ENCODE measurements around the gene BCORL1.

Gene BCORL1

GRCh38 chrX:130066975-130067615 is 84.7 kb downstream of the BCORL1 start:
- DNase-seq = no peak

DNA sequence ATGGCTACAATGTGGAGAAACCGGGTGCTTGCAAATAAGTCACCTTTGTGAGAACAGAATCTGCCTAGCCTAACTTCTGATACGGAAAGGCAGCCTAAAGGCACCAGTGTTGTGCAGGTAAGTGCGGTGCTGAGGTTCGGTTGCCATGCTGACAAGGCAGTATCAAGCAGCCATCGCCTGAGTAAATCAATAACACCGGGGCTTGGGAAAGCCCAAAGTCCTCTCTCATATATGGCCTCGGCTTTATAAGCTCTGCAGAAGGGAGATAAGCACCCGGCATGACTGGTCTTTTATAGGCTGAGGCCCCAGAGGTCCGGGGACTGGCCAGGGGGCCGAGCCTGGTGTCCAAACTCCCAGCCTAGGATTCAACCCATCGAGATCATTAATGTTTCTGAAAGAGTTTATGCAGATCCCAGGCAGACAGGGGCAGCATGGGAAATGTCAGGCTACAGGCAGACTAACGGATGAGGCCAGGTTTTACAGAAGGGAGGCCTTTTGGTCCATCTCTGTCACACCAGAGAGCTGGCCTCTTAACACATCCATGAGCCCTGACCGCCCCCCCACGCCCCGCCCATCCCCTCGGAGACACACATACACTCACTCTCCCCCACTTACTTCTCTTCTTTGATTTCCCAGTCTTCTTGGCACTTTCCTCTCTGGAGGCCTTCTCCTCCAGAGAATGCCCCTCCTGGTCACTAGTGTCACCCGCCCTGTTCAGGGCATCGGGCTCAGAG is 89.3 kb downstream of the BCORL1 start:
- no peak for DNase-seq

GRCh38 chrX:130072345-130072740 is 89.9 kb downstream of the BCORL1 start:
- DNase-seq = no peak

GRCh38 chrX:130075777-130076176 is 93.3 kb downstream of the BCORL1 start:
- no peak for DNase-seq

DNA sequence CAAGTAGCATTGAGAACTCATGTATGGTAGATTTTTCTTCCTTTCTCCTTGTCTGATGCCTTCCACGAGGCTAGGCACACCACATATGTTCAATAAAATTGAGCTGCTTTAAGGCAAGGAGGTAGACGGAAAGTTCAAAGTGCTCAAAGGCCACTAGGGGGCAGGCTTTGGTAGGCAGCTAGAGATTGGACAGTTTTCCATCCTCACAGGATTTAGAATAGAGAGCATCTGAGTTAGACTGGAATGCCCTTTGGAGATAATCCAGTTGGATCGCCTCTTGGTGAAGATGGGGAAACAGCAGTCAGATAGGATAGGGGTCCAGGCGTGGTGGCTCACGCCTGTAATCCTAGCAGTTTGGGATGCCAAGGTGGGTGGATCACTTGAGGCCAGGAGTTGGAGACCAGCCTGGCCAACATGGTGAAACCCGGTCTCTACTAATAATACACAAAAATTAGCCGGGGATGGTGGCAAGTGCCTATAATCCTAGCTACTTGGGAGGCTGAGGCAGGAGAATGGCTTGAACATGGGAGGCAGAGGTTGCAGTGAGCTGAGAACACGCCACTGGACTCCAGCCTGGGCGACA is 97.5 kb downstream of the BCORL1 start:
- no peak for DNase-seq

DNA sequence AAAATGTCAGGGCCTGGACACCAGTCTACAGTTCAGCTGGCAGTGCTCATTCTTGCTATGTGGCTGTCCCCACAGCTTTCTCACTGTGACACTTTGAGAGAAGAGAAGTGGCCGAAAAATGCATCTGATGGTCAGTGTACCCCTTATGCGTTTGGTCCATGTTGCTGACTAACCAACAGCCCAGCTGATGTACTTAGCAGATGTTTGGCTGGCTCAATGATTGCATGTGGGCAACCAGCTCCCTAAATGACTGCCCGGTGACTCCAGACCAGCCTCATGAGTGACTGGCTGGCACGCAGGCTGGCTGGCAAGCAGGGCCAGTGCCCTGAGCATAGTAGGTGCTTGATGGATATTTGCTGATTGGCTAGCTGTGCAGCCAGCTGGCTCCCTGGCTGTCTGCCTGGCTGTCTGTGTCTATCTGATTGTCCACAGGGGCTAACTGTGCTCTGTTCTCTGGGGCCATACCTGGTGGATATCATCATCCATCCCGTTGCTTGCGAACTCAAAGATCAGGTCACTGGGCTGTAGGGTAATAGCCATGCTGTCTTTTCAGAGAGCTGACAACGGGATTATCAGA is 98.4 kb downstream of the BCORL1 start:
- no peak for DNase-seq

DNA sequence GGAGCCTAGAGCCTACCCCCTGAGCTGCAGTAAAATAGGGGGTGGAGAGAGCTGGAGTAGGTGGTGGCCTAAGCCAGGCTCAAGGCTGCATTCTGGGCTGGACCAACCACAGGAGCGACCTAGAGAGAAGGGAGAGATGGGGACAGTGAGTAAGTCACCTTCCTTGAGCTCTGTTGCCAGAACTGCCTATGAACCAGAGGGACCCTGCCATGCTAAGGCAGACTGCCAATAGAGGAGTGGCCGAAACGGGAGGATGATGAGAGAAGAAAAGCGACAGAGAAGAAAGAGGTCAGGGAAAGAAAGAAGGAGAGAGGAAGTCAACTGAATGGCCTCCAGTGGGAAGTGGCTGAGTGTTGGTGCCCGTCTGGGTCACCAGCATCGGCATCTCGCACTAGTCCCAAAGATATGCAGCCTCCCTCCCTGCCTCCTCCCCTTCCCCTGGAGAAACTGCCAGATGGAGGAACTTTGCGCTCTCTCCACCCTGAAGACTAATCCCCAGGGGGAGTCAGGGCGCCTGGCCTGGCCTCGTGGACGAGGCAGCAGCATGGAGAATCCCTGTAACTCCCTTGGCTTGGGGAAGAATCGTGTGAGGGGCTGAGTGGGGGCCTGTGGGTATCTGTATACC is 99.1 kb downstream of the BCORL1 start:
- DNase-seq = no peak

GRCh38 chrX:130082244-130083106 is 100.0 kb downstream of the BCORL1 start:
- DNase-seq = no peak

- DNase-seq = no peak
Observed at GRCh38 chrX:130083107-130083490, 100.7 kb downstream of the BCORL1 start.

DNA sequence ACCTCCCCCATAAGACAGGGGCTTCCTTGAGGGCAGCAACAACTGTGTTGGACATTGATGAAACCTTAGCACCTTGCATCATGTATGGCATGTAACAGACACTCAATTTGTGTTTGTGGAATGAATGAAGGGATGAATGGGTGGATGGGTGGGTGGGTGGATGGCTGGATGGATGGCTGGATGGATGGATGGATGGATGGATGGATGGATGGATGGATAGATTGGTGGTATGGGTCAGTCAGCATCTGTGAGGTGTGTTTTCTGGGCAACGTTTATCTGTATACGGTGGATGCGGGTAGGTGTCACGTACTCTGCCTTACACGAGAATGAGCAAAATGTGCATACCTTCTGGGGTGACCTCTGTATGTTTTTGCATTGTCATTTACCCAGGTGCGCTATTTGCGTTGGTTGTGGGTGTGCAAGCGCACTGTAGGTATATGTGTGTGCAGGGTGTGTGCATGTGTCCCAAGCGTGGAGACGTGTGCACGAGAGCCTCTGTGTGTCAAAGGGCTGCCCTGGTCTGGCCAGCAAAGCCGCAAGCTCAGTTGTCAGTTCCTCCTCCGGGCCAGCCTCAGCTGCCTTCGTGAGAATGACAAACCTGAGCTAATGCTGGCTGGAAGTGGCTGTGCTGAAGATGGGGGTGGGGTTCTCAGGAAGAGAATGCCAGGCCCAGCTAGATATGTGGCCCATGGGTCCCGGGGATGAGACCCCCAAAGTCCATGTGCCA is 101.4 kb downstream of the BCORL1 start:
- DNase-seq = no peak

DNA sequence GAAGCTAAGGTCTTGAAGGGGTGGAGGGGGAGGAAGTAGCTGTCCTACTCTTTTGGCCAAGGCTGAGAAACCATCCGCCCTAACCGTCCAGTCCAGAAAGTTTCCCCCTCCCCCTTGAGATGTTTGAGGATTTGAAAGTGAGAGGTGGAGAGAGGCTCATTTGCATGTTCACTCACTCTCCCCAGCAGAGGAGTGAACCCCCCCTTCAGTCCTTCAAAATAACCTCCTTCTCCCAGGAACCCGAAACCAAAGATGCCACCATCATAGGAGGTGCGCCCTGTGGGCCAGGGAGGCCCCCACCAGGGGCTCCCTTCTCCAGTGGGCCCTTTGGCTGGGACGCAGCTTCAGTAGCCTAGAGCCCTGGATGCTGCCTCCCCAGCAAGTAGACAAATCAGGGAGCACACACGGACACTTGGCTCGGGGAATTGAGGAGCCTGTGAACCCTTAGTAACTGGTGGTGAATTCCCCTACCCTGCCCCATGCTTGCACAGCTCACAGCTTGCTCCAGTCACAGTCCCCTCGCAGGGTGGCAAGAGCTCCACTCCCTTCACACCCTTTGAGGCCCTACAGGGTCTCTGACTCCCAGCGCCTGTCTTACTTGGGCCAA is 102.3 kb downstream of the BCORL1 start:
- no peak for DNase-seq

DNA sequence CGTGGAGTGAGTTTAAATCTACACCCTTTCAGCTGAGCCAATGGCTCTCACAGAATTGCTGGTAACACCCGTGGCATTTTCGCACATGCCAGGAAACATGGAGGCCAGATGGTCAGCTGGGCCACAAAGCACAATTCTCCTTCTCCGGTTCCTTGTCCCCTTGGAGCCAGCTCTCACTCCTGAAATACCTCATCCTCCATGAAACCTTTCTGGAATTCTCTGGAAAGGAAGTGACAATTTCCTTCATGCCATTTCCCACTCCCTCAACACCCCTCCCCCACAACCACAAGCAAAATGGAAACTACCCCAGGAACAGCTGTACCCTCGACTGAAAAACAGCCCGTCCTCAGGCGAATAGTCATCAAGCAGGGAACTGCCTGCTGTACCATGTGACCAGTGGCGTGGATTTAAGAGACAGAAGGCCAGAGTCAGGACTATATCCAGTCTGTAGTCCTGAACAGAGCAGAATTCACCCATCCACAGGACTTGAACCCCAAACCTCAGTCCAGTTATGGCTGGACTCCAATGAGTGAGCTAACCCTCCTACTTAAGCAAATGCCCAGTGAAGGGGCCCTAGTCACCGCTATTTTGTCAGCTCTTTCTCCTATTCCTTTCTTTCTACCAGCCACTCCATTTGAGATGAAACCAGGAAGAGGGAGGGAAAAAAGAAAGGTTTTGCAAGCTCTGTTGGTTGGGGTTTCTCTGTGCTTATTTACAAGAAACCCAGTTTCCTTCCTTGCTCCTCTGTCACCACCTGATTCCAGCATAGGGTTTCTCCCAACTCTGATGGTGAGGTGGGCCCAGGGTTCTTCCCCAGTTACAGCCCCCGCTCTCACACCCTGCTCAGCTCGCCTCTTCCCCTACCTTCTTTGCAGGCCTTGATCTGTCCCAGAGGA is 103.4 kb downstream of the BCORL1 start:
- DNase-seq = no peak

DNA sequence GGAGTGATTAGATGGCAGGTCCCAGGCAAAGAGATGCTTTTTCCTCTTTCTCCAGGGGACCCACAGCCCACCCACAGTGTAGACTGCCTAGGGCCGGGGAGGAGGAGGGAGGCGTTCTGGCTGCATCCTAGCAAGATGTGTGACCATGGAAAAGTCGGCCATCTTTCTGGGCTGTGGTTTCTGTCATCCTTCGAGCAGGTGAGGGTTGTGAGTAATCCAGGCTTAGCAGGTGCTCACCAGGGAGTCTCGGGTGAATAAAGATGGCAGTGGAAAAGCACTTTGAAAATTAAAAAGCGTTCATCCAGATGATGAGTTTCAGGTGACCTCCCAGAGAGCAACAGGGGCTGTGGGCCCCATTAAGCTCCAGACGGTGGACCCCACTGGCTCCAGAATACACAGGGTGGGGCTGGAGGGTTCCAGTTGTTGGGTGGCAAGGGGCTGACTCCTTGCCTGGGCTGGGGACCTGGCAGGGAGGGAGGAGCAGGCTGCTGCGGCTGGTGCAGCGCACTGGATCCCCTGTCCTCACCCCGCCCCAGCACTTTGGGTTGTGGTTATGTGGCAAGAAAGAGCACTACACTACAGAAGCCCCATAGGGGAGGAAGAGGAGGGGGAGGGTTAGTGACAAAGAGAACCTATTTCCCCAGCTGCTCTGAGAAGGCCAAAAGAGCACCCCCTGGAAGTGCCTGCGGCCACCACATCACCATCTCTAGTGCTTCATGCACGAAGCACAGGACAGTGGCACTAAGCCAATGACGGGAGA is 104.2 kb downstream of the BCORL1 start:
- DNase-seq = no peak

- no peak for DNase-seq
Observed at GRCh38 chrX:130090364-130090763, 107.9 kb downstream of the BCORL1 start.

DNA sequence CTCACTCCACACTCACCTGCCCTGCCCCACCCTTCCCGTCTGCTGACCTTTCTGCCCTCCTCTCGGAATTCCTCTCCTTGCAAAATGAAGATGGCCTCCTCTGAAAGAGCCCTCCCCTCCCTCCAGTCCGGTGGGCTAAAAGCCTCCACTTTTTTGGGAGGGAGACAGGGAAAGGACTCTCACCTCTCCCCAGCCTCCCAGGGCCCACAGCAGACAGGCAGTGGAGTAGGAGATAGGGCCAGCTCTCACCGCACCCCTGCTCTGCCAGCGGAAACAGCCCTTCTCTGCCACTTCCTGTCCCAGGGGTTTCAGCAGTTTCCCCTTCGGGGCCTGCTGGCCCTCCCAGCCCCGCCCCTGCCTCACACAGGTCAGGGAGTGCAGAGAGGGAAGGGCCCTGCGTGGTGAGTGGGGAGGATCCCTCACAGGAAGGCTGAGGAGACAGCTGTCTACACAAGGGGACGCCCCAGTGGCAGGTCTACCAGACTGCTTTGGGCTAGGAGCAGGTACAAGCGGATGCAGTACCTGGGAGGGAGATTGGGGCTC is 109.6 kb downstream of the BCORL1 start:
- DNase-seq = no peak

DNA sequence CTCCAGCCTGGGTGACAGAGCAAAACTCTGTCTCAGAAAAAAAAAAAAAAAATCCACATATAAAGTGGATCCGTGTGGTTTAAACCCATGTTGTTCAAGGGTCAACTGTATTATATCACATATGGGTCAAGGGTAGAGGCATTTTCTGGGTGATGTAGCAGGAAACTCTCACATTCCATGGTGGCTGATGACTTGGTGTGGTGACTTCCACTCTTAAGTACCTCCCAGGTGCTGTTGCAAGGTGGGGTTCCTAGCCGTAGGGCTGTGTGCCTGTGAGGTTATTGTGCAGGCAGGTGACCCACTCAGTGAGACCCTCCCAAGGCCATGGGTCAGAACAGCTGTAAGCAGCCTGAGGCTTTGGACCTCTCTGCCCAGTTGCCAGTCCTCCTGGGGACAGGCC is 110.8 kb downstream of the BCORL1 start:
- DNase-seq = no peak

GRCh38 chrX:130094696-130095095 is 112.3 kb downstream of the BCORL1 start:
- DNase-seq = no peak

DNA sequence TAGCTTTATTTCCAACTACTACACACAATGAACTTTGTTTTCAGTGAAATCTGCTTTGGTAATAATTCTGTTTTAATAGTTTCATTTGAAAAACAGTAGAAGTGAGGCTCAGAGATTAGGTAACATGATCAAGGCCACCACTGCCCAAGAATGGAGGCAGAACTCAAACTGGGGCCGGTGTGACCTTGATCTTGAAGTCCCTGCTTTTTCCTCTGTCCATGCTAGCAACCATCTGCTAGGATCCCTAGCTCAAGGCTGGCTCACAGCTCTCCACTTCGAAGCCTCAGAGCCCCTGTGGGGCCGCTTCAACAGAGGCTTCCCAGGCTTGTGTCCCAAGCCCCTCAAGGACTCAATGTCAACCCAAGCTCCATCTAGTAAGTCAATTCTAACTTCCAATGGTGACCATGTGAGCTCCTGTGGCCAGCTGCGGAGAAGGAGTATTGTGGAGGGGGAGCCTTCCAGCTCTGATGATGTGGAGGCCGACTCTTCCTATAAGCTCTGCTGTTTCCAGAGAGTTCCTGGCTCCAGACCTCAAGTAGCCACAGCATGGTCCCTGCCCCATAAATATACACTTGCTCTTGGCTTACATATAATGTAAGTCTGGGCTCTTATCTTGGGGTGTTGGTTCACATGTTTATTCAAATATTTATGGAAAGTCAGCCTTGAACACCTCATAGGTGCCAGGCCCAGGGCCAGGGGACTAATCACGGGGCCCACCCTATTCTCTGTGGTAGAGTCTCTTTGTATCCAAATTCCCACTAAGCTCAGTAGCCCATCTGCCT is 113.0 kb downstream of the BCORL1 start:
- no peak for DNase-seq

Data from NCI-H1436 treated with DMSO at 0.1 percent for 48 hours (cell line).